Measurements from ENCODE around the gene DHRS7B.

GRCh38 chr17:21079196-21079595 lies 47.6 kb upstream of the DHRS7B start:
- no peak for TF ChIP-seq FOXM1 (CRISPR knock-in tag; IDR thresholded peaks at IDR 0.05)
- TF ChIP-seq JUNB (CRISPR knock-in tag; IDR thresholded peaks at IDR 0.05; ENCODE audit: borderline replicate concordance): no peak
- no peak for TF ChIP-seq ZNF296 (CRISPR knock-in tag; conservative IDR thresholded peaks at IDR 0.05)
